M059J (cell line): ENCODE measurements around the gene PTPN22. TPM values are rescaled to one million over a fixed set of nuclear protein-coding genes. Genes with fewer than 3 reads are reported as not detected.

Experiments
- DNase-seq: peaks from one replicate; pipeline ENCODE4 v3.0.0-alpha.2; 2012; ENCODE audit warnings: low read depth
- total RNA-seq: library from RNA; depleted of rRNA; stranded (reverse); fragments of >200 nt; shearing (Covaris generic); gene quantifications from 2 replicates; pipeline ENCODE4 v1.2.3, GENCODE V29; 2014

The PTPN22 gene
- total RNA-seq, 1 experiment from 2014 or later, result 1.9 TPM

DNA sequence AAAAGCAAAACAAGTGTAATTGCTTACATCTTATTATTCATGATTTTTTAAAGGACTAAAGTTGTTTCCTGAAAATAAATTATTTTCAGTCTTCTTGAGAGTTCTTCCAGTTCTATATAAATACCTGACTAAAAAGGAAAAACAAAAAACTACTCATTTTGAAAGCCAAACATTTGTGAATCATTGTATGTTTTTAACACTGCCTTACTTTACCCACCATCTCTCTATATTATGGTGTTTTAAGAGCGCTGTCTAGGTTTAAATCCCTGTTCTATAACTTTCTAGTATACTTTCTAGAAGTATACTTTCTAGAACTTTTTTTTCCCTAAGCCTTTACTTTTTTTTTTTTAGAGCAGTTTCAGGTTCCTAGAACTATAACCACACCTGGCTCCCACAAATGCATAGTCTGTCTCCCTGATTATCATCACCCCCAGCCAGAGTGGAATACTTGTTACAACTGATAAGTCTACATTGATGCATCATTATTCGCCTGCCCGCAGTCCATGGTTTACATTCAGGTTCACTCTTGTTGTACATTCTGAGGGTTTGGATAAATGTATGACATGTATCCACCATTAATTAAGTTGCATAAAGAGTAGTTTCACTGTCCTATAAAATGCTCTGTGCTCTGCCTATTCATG lies 69.0 kb downstream of the PTPN22 start:
- no peak for DNase-seq

GRCh38 chr1:113800487-113800886 lies 71.0 kb downstream of the PTPN22 start:
- no peak for DNase-seq

GRCh38 chr1:113797472-113797871 lies 74.0 kb downstream of the PTPN22 start:
- DNase-seq, result no peak

- no peak for DNase-seq
Observed at GRCh38 chr1:113793878-113794834, 77.4 kb downstream of the PTPN22 start.

DNA sequence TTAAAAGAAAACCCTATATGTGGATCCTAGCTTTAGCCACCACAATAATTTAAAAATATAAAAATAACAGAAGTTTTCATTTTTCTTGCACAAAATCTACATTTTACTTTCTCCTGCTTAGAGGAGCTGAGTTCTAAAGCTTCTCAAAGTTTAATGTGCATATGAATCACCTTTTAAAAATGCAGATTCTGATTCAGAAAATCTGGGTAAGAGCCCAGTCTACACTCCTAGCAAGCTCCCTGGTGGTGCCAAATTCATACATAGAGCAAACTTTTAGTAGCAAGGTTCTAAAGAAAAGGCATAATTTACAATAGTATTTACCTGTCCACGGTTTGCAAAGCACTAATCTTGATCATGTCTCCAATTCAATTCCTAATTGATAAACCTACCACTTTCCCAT lies 78.5 kb downstream of the PTPN22 start:
- peak; percentile 71 for DNase-seq

GRCh38 chr1:113792471-113792870 lies 79.0 kb downstream of the PTPN22 start:
- no peak for DNase-seq

DNA sequence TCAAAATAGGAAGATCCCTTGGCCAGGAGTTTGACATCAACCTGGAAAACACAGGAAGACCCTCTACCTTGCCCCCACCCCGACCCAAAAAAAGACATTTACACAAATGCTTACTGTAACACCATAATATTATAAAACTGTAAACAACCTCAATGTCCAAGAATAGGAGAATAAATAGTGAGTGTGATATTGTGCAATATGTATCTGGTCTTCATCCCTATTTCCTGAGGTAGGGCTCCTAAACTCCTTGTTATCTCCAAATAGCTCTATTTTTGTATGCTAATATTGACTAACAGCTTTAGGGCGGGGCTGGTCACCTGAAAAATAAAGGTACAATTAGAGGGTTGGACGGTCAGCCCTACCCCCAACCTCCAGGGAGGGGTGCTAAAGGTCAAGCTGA lies 82.7 kb downstream of the PTPN22 start:
- no peak for DNase-seq

GRCh38 chr1:113787663-113788062 lies 83.8 kb downstream of the PTPN22 start:
- DNase-seq, result no peak

DNA sequence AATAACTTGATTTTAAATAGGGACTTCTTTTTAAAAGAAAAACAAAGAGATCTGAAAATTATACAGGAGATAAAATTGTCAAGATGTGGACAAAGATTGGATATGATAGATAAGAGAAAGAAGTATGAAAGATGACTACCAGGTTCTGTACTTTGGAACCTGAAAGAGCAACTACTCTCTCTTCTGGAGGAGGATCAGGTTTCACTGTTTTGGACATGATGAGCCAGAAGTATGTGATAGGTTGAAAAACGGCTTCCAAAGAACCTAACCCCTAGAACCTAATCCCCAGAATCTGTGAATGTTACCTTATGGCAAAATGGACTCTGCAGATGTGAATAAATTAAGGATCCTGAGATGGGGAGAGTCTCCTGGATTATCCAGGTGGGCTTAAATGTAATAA lies 85.4 kb downstream of the PTPN22 start:
- peak; percentile 39 for DNase-seq

- DNase-seq, result peak; percentile 34
Observed at GRCh38 chr1:113784104-113784779, 87.3 kb downstream of the PTPN22 start.

DNA sequence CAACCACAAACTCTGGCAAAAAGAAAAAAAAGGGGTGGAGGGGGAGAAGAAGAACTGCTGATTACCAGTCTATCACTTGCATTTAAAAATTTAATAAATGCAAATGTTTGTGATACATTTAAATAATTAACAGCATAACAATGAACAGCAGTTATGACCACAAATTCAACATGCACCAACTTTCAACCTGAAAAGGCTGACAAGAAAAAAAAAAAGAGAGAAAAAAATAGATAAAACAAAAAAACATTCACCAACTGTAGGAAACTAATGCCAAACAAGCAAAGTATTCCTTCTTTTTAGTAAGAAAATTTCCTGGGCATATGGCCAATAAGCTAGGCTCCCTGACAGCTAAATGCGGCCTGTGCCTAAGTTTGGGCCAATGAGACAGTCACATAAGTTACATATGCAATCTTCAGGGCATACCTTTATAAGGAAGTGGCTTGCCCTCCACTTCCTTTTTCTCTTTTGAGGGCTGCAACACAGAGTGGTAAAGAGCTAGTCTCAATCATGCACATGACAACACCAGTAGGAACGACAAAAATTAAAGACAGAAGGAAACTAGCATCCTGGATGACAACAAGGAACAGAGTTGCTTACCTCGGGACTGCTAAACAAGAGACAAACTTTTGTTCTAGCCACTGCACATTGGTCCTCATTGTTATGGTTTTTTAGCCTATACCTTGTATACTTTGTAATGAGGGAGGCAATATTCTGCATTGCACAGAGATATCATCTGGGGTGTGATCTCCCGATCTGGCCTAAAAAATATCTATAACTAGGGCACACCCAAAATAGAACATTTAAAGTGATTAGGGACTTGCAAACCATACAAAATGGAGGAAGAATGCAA lies 88.0 kb downstream of the PTPN22 start:
- DNase-seq, result peak; percentile 42

GRCh38 chr1:113782406-113782805 lies 89.1 kb downstream of the PTPN22 start:
- no peak for DNase-seq

DNA sequence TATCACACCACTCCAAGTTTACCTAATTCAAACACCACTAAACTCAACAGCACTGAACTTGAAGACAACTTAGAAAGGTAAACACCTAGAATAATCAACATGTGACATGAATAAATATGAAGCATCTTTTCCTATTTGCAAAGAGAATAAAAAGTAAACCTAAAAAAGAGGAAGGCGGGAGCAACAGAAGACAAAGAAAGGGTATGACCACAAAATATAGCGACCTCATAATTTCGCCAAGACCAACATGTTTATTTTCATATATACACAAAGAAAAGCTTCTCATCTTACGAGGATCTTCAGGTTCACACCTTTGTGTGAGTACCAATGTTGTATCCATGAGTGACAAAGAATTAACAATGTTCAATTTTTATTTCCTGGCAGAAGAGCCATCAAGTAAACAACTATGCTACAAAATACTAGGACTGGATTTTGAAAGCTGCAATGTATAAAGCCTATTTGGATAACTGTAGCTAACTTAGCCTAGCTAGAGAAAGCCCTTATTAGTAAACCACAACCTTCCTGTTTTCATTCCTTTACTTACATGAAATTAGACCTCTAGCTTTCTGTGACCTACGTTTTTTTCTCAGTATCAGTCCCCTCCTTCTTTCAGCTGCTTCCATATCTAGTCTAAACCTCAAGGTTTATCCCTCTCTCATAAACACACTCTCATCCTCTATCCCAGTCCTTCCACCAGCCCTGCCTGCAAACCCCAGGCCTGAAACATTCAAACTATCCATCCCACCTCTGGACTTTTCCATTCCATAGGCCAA lies 91.0 kb downstream of the PTPN22 start:
- DNase-seq, result peak; percentile 47

DNA sequence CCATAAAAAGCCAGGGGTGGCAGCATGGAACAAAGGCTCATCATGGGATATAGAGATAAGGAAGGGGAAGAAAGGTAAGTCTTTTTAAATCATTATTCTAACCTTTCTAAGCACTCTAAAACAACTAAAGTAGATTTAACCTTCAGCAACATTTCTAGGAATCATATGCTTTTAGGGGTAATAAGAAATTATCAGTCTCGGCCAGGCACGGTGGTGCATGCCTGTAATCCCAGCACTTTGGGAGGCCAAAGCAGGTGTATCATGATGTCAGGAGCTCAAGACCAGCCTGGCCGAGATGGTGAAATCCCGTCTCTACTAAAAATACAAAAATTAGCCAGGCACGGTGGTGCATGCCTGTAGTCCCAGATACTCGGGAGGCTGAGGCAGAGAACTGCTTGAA lies 92.0 kb downstream of the PTPN22 start:
- DNase-seq, result no peak

DNA sequence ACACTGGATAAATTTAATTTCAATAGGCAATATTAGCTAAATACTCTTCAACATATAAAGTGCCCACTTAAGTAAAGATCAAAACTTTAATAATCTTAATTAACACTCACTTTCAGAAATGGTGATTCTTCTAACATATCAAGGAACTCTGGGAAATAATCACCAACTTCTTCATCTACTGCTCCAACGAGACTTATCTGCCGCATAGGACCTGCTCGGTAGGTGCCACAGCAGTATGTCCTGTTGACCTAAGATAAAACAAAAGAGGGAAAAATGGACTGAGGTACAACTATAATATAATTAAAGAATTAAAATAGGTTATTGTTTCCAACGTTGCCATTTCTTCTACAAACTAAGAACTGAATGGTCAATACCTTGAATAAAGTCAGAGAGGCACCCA lies 94.0 kb downstream of the PTPN22 start:
- DNase-seq, result no peak

GRCh38 chr1:113770031-113770430 lies 101.5 kb downstream of the PTPN22 start:
- DNase-seq, result no peak

GRCh38 chr1:113769601-113769970 lies 101.9 kb downstream of the PTPN22 start:
- DNase-seq, result no peak

DNA sequence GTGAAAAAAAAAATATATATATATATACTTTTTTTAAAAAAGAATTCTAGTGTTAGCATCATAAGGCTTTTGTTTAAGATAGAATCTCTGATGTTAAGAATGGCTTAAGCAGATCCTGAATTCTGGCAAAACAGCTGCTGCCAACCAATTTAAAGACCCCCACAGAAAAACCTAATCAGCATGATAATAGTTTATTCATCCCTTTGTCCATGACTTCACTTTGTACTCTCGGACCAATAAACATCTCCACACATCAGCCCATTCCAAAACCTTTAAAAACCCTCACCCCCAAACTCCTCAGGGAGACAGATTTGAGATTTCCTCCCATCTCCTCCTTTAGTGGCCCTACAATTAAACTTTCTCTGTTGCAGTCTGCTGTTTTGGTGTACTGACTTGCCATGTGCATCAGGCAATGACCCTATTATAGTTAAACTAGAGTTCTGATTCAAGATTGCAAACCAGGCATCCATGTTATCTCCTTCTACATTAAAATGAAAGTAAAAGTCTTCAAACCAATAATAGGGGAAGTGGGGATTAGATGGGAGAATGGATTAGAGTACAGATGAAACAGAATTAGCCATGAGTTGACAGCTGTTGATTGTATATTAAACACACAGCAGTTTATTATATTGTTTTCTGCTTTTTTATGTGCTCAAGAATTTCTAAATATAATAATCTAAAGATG lies 102.5 kb downstream of the PTPN22 start:
- no peak for DNase-seq

DNA sequence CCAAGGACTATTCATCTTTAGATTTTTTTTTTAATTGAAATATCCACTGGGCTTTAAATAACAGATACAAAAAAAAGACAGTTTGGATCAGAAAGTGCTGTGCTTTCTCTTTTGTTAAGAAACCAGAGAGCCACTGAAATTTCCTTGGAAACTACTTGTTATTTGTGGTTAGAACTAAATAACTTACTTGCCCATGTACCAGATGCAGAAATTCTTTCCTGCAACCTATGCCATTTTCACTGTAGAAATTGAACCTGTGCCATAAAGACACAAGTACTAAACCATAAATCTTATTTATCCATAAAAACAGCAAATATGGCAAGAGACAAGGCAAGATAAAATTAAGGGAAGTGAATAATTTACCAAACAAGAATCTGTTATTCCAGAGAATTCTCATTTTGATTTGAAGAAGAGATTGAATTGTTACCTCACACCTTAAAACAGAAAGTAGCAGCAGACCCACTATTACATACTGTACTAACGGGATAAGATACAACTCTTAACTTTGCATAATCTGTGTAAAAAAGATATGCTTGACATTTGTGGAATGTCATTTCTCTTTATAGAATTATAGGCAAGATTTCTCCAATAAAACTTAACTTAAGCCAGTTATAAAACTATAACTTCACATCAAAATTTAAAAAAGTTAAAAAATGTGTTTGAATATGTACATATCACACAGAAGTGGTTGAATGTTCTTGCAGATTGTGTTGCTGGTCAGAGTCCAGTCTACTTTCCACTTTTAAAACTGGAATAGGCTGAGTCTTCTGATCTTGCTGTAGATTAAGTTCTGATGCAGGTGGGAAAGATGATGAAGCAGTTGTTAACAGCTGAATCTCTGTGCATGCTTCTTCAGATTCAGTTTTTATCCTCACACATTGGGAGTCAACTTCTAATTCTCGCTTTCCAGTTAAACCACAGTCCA lies 105.9 kb downstream of the PTPN22 start:
- peak; percentile 31 for DNase-seq
